Measurements from ENCODE around the gene AGFG1. TPM values are rescaled to one million over a fixed set of nuclear protein-coding genes. Genes with fewer than 3 reads are reported as not detected.

Gene AGFG1
- total RNA-seq, 4 donors from 2014 or later: 42.1 to 83.1 (median 53.5) TPM

DNA sequence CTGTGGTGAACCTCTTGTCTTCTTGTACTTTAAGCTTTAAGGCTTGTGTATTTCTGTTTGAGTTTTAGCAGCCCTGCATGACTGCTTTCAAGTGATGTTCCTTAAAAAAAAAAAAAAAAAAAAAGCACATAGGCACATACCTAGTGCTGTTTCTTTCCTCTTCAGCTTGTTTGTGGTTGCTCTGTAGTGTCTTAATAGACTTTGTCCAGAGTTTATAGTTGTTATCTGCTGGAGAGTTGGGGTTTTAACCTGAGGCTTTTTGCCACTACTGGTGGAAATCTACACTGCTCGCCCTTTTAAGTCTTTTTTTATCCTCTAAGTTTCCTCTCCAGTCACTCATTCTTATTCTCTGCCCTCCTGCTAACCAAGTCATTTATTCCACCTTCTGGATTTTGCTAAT is 34.5 kb downstream of the AGFG1 start:
- peaks cover 0 to 74% (median 29%) of the 10 kb centered on the region in 4 donors for H3K4me1 ChIP-seq
- WGBS, 2 donors: 97 to 100% methylated on average over 1 of the region's 1 CpG
- TF ChIP-seq, protein P1, sequence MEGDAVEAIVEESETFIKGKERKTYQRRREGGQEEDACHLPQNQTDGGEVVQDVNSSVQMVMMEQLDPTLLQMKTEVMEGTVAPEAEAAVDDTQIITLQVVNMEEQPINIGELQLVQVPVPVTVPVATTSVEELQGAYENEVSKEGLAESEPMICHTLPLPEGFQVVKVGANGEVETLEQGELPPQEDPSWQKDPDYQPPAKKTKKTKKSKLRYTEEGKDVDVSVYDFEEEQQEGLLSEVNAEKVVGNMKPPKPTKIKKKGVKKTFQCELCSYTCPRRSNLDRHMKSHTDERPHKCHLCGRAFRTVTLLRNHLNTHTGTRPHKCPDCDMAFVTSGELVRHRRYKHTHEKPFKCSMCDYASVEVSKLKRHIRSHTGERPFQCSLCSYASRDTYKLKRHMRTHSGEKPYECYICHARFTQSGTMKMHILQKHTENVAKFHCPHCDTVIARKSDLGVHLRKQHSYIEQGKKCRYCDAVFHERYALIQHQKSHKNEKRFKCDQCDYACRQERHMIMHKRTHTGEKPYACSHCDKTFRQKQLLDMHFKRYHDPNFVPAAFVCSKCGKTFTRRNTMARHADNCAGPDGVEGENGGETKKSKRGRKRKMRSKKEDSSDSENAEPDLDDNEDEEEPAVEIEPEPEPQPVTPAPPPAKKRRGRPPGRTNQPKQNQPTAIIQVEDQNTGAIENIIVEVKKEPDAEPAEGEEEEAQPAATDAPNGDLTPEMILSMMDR (IDR thresholded peaks at IDR 0.05): no peak
- TF ChIP-seq EP300 (IDR thresholded peaks at IDR 0.05) (no peak), POLR2A (IDR thresholded peaks at IDR 0.05) (no peak)
- DNase-seq (ENCODE audit: low spot score in 2 of 2): no peak
- H3K4me3 ChIP-seq: no peak overlapping the region
- no peak overlapping the region for H3K27ac ChIP-seq
- H3K9me3 ChIP-seq: no peaks in the 10 kb centered on the region
- peaks cover 0 to 10% (median 0%) of the 10 kb centered on the region in 3 donors for H3K36me3 ChIP-seq
- no peaks in the 10 kb centered on the region for H3K27me3 ChIP-seq

DNA sequence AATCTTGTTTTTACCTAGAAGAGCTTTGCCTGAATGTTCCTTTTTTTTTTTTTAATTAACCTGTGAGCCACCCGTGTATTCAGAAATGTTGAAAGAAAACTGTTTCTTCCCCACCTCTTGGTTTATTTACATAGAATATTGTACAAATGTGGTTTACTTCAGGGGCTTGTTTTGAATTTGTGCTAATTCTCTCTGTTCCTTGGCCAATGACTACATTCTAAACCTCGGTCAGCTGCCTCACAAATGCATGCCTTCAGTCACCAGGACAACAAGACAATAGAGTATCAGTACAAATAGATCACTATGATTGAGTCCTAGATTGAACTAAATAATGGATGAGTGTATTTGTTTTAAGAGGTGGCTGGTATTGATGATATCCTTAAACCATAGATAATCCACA is 36.0 kb downstream of the AGFG1 start:
- DNase-seq (ENCODE audit: low spot score in 2 of 2): no peak
- WGBS, 2 donors: 52 to 61% methylated on average over 2 of the region's 2 CpGs
- Histone ChIP-seq H3K27ac (no peak overlapping the region), H3K27me3 (no peaks in the 10 kb centered on the region), H3K9me3 (no peaks in the 10 kb centered on the region), H3K4me1 (peaks cover 0 to 86% (median 33%) of the 10 kb centered on the region in 4 donors), H3K4me3 (no peak overlapping the region), H3K36me3 (no peaks in the 10 kb centered on the region)
- TF ChIP-seq POLR2A (IDR thresholded peaks at IDR 0.05) (no peak), EP300 (IDR thresholded peaks at IDR 0.05) (no peak)
- TF ChIP-seq, protein P1 (IDR thresholded peaks at IDR 0.05): no peak

DNA sequence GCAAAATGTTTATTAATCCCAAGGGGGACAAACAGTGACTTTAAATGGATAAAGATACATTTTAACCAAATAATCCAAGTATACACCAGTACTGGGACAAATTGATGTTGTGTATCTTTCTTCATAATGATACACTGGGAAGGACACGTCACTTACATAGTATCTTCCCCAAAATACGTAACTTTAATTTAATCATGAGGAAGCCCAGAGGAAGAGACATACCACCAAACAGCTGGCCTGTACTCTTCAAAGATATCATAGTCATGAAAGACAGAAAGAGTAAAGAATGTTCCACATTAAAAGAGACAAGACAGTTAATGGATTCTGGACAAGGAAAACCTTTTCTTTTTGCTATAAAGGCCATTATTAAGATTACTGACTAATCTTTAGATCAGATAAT is 37.1 kb downstream of the AGFG1 start:
- no peak for TF ChIP-seq POLR2A (IDR thresholded peaks at IDR 0.05)
- TF ChIP-seq, protein P1 (IDR thresholded peaks at IDR 0.05): no peak
- TF ChIP-seq EP300 (IDR thresholded peaks at IDR 0.05): no peak
- WGBS, 2 donors: 80 to 93% methylated on average over 2 of the region's 2 CpGs
- H3K27ac ChIP-seq: no peak overlapping the region
- no peaks in the 10 kb centered on the region for H3K36me3 ChIP-seq
- H3K4me1 ChIP-seq: peaks cover 0 to 85% (median 29%) of the 10 kb centered on the region in 4 donors
- H3K4me3 ChIP-seq: no peak overlapping the region
- no peaks in the 10 kb centered on the region for H3K9me3 ChIP-seq
- no peak for DNase-seq (ENCODE audit: low spot score in 2 of 2)
- H3K27me3 ChIP-seq: no peaks in the 10 kb centered on the region

DNA sequence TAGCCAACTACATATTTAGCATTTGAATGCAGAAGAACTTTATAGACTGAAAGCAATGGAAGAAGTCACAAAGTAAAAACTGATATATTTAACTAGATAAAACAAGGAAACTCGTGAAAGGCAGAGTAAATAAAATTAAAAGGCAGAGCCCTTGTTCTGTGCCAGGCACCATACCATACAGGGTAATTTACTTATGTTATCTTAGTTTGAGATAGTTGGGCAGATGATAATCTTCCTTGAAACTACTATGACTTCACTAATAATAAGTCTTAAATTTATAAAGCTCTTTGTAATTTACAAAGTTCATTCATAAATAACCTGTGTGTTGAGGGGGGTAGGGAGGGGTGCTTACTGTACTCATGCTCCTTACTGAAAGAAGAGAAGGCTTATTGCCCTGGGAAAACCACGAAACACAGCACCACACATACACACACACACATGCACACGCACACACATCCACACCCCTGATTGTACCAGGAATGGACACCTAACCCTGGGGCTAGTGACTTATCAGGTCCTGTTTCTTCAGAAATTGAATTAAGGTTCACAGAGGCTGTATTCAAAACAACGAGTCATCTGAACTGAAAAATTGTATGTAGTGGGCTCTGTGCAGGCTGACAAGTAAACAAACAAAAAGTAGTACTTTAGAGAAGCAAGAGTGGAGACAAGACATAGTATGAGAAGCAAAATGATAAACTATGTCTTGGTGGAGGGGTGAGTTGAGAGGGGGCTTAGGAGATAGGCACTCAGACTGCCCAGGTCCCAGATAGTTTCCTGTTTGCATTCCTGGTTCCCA is 38.1 kb downstream of the AGFG1 start:
- H3K27me3 ChIP-seq: no peaks in the 10 kb centered on the region
- peaks cover 0 to 80% (median 29%) of the 10 kb centered on the region in 4 donors for H3K4me1 ChIP-seq
- no peak overlapping the region for H3K4me3 ChIP-seq
- H3K27ac ChIP-seq: no peak overlapping the region
- no peaks in the 10 kb centered on the region for H3K9me3 ChIP-seq
- 49 to 66% methylated on average over 4 of the region's 4 CpGs for WGBS, 2 donors
- H3K36me3 ChIP-seq: no peaks in the 10 kb centered on the region
- TF ChIP-seq, protein P1 (IDR thresholded peaks at IDR 0.05): no peak
- TF ChIP-seq POLR2A (IDR thresholded peaks at IDR 0.05): no peak
- no peak for TF ChIP-seq EP300 (IDR thresholded peaks at IDR 0.05)
- no peak for DNase-seq (ENCODE audit: low spot score in 2 of 2)

DNA sequence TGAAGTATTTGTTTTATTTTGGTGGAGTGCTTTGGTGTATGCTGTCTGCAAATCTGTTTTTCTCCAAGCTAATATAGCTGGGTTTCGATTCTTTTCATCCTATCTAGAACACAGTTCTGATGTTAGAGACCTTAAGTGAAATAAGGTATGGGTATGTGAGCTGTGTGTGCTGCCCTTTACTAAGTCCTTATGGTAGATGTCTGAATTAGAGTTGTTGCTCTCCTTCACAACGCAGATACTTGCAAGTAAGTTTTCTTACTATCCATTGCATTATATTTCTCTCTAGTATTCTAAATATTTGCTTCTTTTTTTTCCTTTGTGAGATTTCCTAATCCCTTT is 38.6 kb downstream of the AGFG1 start:
- DNase-seq (ENCODE audit: low spot score in 2 of 2): no peak
- no peaks in the 10 kb centered on the region for H3K27me3 ChIP-seq
- no peaks in the 10 kb centered on the region for H3K36me3 ChIP-seq
- no peak overlapping the region for H3K27ac ChIP-seq
- TF ChIP-seq, protein P1 (IDR thresholded peaks at IDR 0.05): no peak
- no peak for TF ChIP-seq EP300 (IDR thresholded peaks at IDR 0.05)
- no peak for TF ChIP-seq POLR2A (IDR thresholded peaks at IDR 0.05)
- H3K4me3 ChIP-seq: no peak overlapping the region
- no peaks in the 10 kb centered on the region for H3K9me3 ChIP-seq
- WGBS, 2 donors: 75 to 78% methylated on average over 2 of the region's 2 CpGs
- H3K4me1 ChIP-seq: peaks cover 0 to 84% (median 28%) of the 10 kb centered on the region in 4 donors
